NCI-H146 (cell line): Measurements from ENCODE around the gene SIK1.

Experiments used
- DNase-seq: peaks from one replicate; lab custom pipeline; 2025; lab: John Stamatoyannopoulos, UW

The SIK1 gene

GRCh38 chr21:43367296-43367695, 59.6 kb downstream of the SIK1 start:
- DNase-seq: no peak

GRCh38 chr21:43366656-43367055, 60.3 kb downstream of the SIK1 start:
- no peak for DNase-seq

GRCh38 chr21:43365611-43366426, 61.1 kb downstream of the SIK1 start:
- no peak for DNase-seq

GRCh38 chr21:43364851-43365424, 62.0 kb downstream of the SIK1 start:
- peak; percentile 58 for DNase-seq
